GM06990 (cell line): Measurements from ENCODE around the gene GAL3ST3.

ENCODE experiments used
- DNase-seq: peaks from one replicate; pipeline ENCODE4 v3.0.0-alpha.2; 2011; ENCODE audit not compliant: insufficient read length; ENCODE audit errors: extremely low read depth
- H3K27me3 ChIP-seq: replicated peaks from 2 replicates; pipeline ENCODE4 v1.6.0; 2011; ENCODE audit warnings: low read length; ENCODE audit not compliant: control insufficient read depth, insufficient read depth
- H3K36me3 ChIP-seq: 2 replicates; pipeline ENCODE4 v1.5.1; 2011; ENCODE audit warnings: low read length; ENCODE audit not compliant: control insufficient read depth, insufficient read depth
- H3K4me3 ChIP-seq: replicated peaks from 2 replicates; pipeline ENCODE4 v1.5.1; 2011; ENCODE audit warnings: low read depth, mild to moderate bottlenecking, control low read depth, low read length
- TF ChIP-seq, protein P1 (sequence below): IDR thresholded peaks from 2 replicates; pipeline ENCODE4 v1.5.1; 2011; ENCODE audit warnings: low read length, control low read depth, mild to moderate bottlenecking, inconsistent platforms; ENCODE audit not compliant: insufficient read depth, poor library complexity, severe bottlenecking

The GAL3ST3 gene

DNA sequence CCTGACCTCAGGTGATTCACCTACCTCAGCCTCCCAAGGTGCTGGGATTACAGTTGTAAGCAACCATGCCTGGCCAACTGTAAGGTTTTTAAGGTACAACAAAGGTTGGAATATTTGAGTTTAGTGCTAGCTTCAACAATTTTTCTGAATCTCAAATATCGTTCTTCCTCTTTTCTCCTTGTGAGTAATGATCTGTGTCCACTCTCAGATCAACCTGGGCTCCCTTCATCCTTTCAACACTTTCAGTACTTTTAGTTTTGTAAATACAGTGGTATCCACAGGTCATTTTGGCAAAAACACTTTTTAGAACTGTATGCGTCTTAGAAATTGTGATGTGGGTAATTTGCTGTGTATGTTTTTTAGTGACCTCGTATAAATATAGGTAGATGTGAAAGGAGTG lies 29.0 kb upstream of the GAL3ST3 start:
- TF ChIP-seq, protein P1, sequence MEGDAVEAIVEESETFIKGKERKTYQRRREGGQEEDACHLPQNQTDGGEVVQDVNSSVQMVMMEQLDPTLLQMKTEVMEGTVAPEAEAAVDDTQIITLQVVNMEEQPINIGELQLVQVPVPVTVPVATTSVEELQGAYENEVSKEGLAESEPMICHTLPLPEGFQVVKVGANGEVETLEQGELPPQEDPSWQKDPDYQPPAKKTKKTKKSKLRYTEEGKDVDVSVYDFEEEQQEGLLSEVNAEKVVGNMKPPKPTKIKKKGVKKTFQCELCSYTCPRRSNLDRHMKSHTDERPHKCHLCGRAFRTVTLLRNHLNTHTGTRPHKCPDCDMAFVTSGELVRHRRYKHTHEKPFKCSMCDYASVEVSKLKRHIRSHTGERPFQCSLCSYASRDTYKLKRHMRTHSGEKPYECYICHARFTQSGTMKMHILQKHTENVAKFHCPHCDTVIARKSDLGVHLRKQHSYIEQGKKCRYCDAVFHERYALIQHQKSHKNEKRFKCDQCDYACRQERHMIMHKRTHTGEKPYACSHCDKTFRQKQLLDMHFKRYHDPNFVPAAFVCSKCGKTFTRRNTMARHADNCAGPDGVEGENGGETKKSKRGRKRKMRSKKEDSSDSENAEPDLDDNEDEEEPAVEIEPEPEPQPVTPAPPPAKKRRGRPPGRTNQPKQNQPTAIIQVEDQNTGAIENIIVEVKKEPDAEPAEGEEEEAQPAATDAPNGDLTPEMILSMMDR: no peak
- Histone ChIP-seq H3K27me3 (no peaks in the 10 kb centered on the region), H3K4me3 (no peak overlapping the region), H3K36me3 (peaks cover 4% of the 10 kb centered on the region)
- no peak for DNase-seq

DNA sequence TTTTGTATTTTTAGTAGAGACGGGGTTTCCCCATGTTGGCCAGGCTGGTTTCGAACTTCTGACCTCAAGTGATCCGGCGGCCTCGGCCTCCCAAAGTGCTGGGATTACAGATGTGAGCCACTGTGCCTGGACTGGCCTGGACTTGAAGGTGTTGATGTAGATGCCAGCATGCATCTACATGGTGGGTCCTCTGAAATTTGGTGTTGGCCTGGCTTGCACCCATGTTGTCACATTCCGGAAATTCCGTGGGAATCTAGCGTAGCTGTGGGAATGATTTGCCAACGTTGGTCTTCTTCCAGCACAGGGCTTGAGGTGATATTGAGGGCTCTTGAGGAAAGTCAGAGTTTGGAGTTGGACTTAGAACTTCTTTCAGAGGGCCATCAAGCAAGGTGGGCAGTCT lies 27.6 kb upstream of the GAL3ST3 start:
- TF ChIP-seq, protein P1: no peak
- no peak for DNase-seq
- Histone ChIP-seq H3K4me3 (no peak overlapping the region), H3K36me3 (peaks cover 9% of the 10 kb centered on the region), H3K27me3 (no peaks in the 10 kb centered on the region)

DNA sequence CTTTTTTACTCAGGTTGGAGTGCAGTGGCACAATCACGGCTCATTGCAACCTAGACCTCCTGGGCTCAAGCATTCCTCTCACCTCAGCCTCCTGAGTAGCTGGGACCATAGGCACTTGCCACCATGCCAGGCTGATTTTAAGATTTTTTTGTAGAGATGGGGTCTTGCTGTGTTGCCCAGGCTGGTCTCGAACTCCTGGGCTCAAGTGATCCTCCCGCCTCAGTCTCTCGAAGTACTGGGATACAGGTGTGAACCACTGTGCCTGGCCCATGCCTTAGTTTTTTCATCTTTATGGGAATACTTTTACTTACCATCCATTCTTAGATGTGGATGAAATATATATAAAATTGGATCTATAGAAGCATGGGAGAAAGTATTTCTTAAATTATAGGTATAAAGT lies 26.3 kb upstream of the GAL3ST3 start:
- peaks cover 9% of the 10 kb centered on the region for H3K36me3 ChIP-seq
- H3K4me3 ChIP-seq: no peak overlapping the region
- TF ChIP-seq, protein P1: no peak
- no peaks in the 10 kb centered on the region for H3K27me3 ChIP-seq
- DNase-seq: no peak

DNA sequence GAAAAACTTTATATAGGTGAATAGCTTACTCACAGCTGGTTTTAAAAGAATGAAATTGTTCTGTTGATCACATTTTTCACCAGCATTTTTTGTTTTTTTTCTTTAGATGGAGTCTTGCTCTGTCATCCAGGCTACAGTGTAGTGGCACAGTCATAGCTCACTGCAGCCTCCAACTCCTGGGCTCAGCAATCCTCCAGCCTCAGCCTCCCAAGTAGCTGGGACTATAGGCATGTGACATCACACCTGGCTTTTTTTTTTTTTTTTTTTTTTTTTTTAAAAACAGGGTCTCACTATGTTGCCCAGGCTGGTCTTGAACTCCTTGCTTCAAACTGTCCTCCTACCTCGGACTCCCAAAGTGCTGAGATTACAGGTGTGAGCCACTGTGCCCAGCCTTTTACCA lies 24.7 kb upstream of the GAL3ST3 start:
- DNase-seq: no peak
- H3K36me3 ChIP-seq: peaks cover 9% of the 10 kb centered on the region

DNA sequence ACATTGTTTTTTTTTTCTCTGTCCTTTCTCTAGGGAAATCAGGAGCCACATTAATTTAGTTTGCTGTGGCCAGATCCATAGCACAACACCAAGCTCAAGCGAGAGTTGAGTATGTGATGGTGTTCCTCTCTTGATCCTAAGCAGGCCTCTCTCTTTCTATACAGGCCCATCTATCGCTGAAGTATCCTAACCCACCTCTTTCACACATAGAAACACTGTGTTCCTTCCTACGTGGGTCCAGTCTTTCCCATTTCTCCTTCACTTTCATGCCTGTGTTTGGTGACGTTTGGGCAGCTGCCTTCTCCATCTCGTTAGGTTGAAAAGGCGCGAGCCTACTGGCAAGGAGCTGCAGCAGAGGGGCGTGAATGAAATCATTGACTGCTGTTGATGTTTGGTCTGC lies 23.6 kb upstream of the GAL3ST3 start:
- TF ChIP-seq, protein P1: no peak
- H3K36me3 ChIP-seq: peaks cover 16% of the 10 kb centered on the region
- H3K27me3 ChIP-seq: no peaks in the 10 kb centered on the region
- peak overlapping the region; percentile 86; the same call in 1 of the 2 replicates for H3K4me3 ChIP-seq
- no peak for DNase-seq

More for the DNA sequence above, 24.7 kb upstream of the GAL3ST3 start:
- Histone ChIP-seq H3K4me3 (no peak overlapping the region), H3K27me3 (no peaks in the 10 kb centered on the region)
- TF ChIP-seq, protein P1: no peak

DNA sequence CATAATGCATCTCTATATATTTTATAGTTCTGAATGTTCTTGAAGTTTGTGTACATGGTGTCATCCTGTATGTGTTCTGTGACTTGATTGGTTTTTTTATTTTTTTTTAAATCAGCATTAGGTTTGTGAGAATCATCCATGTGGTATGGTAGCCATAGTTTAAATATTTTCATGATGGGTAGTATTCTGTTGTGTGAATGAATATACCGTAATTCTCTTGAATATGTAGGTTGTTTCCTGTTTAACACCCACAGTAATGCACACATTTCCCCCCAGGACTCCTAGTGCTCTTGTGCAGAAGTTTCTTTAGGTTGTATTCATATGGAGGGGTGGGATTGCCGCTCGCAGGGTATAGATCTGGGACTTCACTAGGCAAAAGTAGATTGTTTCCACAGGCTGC lies 23.1 kb upstream of the GAL3ST3 start:
- DNase-seq: no peak
- peak overlapping the region; percentile 86 for H3K4me3 ChIP-seq

More for the DNA sequence above, 23.1 kb upstream of the GAL3ST3 start:
- Histone ChIP-seq H3K27me3 (no peaks in the 10 kb centered on the region), H3K36me3 (peaks cover 20% of the 10 kb centered on the region)
- TF ChIP-seq, protein P1: no peak
